HepG2 (cell line): ENCODE data around the gene SKIDA1. TPM values are rescaled to one million over a fixed set of nuclear protein-coding genes. Genes with fewer than 3 reads are reported as not detected.
A peak's percentile ranks its signal among the peaks of the same experiment; 100 is the strongest.

Experiments used
- ARNT2 ChIP-seq: sonication (generic); formaldehyde crosslinking; IDR thresholded peaks from 2 replicates; pipeline ENCODE4 v1.8.0; 2022; ENCODE audit warnings: mild to moderate bottlenecking, low read depth, missing genetic modification reagents, moderate library complexity
- CCDC6 ChIP-seq: sonication (generic); formaldehyde crosslinking; IDR thresholded peaks from 2 replicates; pipeline ENCODE4 v1.8.1; 2022; ENCODE audit warnings: mild to moderate bottlenecking, missing genetic modification reagents, moderate library complexity
- FOSL1 ChIP-seq: sonication (generic); formaldehyde crosslinking; IDR thresholded peaks from 2 replicates; pipeline ENCODE4 v1.9.0; 2021; ENCODE audit warnings: missing genetic modification reagents, borderline replicate concordance
- IKZF4 ChIP-seq: sonication (generic); formaldehyde crosslinking; IDR thresholded peaks from 2 replicates; pipeline ENCODE4 v1.5.1; 2020; ENCODE audit warnings: borderline replicate concordance, mild to moderate bottlenecking, low read depth, missing genetic modification reagents; ENCODE audit errors: not compliant biosample characterization
- MTA3 ChIP-seq: sonication (generic); formaldehyde crosslinking; IDR thresholded peaks from 2 replicates; pipeline ENCODE4 v1.4.0; 2020; ENCODE audit warnings: missing genetic modification reagents
- MYNN ChIP-seq: sonication (generic); formaldehyde crosslinking; IDR thresholded peaks from 2 replicates; pipeline ENCODE4 v1.4.0; 2020; ENCODE audit warnings: mild to moderate bottlenecking, low read depth, missing genetic modification reagents
- MZF1 ChIP-seq: sonication (generic); formaldehyde crosslinking; IDR thresholded peaks from 2 replicates; pipeline ENCODE4 v1.8.1; 2023; ENCODE audit warnings: mild to moderate bottlenecking, missing genetic modification reagents, borderline replicate concordance
- PRPF4 ChIP-seq: fragments of 200-400 bp; formaldehyde crosslinking; IDR thresholded peaks from 2 replicates; pipeline ENCODE4 v1.6.1; 2016; ENCODE audit warnings: low read length, low read depth; ENCODE audit not compliant: poor library complexity, severe bottlenecking
- RFX3 ChIP-seq: IDR thresholded peaks from 2 replicates; pipeline ENCODE4 v1.6.1; 2016; ENCODE audit warnings: missing biosample characterization, missing genetic modification reagents
- RFXANK ChIP-seq: IDR thresholded peaks from 2 replicates; pipeline ENCODE4 v1.6.1; 2016
- SCMH1 ChIP-seq: sonication (generic); formaldehyde crosslinking; IDR thresholded peaks from 2 replicates; pipeline ENCODE4 v1.9.0; 2021; ENCODE audit warnings: missing genetic modification reagents, mild to moderate bottlenecking, borderline replicate concordance
- SPEN ChIP-seq: sonication (generic); formaldehyde crosslinking; IDR thresholded peaks from 2 replicates; pipeline ENCODE4 v1.5.1; 2020; ENCODE audit warnings: low read depth, mild to moderate bottlenecking, missing genetic modification reagents
- TBX2 ChIP-seq: sonication (generic); formaldehyde crosslinking; IDR thresholded peaks from 2 replicates; pipeline ENCODE4 v1.5.0; 2020; ENCODE audit warnings: missing genetic modification reagents, mild to moderate bottlenecking, borderline replicate concordance
- THAP11 ChIP-seq: IDR thresholded peaks from 2 replicates; pipeline ENCODE4 v1.6.1; 2016; ENCODE audit warnings: missing biosample characterization, missing genetic modification reagents
- ZFP36L2 ChIP-seq: sonication (generic); formaldehyde crosslinking; IDR thresholded peaks from 2 replicates; pipeline ENCODE4 v1.4.0; 2020; ENCODE audit warnings: missing genetic modification reagents
- ZMYM3 ChIP-seq: sonication (generic); formaldehyde crosslinking; IDR thresholded peaks from 2 replicates; pipeline ENCODE4 v1.5.1; 2020; ENCODE audit warnings: mild to moderate bottlenecking, missing genetic modification reagents
- ZNF501 ChIP-seq: sonication (generic); formaldehyde crosslinking; IDR thresholded peaks from 2 replicates; pipeline ENCODE4 v1.5.1; 2020; ENCODE audit warnings: mild to moderate bottlenecking, moderate library complexity, missing genetic modification reagents
- ZNF562 ChIP-seq: sonication (generic); formaldehyde crosslinking; IDR thresholded peaks from 2 replicates; pipeline ENCODE4 v1.8.0; 2022; ENCODE audit warnings: missing genetic modification reagents, borderline replicate concordance
- polyA plus RNA-seq, 8 experiments: library from polyadenylated mRNA; depleted of rRNA in 3 of 8; stranded (reverse) in 7 of 8; unstranded in 1 of 8; fragments of >200 nt; fragmentation: Illumina TruSeq in 4 of 8; extraction: Trizol in 4 of 8; gene quantifications; 2 replicates each; pipeline versions ENCODE4 v1.2.1 to v1.2.3, GENCODE V29; 2011 to 2016; ENCODE audit warnings: low read depth in 4 of 8, missing spikeins in 1 of 8, mixed read lengths in 1 of 8; ENCODE audit not compliant: insufficient read depth in 1 of 8
- total RNA-seq, 5 experiments: library from RNA; depleted of rRNA; stranded (reverse); fragments of >200 nt; fragmentation: Illumina TruSeq; extraction: Trizol; gene quantifications; 2 replicates each; pipeline ENCODE4 v1.2.3, GENCODE V29; 2016; ENCODE audit warnings: low read depth in 1 of 5
- TF ChIP-seq, protein P1 (sequence below): sonication (generic); formaldehyde crosslinking; conservative IDR thresholded peaks from 2 replicates; pipeline ENCODE4 v1.8.1; 2023; ENCODE audit warnings: missing genetic modification reagents
- TF ChIP-seq, protein P2 (sequence below): sonication (generic); formaldehyde crosslinking; IDR thresholded peaks from 2 replicates; pipeline ENCODE4 v1.4.0; 2020; ENCODE audit warnings: missing genetic modification reagents
- TF ChIP-seq, protein P3 (sequence below): fragments of 450-650 bp; IDR thresholded peaks from 2 replicates; pipeline ENCODE4 v1.6.1; 2017
- TF ChIP-seq, protein P4 (sequence below): sonication (generic); formaldehyde crosslinking; IDR thresholded peaks from 2 replicates; pipeline ENCODE4 v1.4.0; 2020; ENCODE audit warnings: mild to moderate bottlenecking, missing genetic modification reagents

The SKIDA1 gene
- total and polyA plus RNA-seq, 2 of the 13 experiments (the other 11 are each of a cell fraction or from before 2014, with no cell fraction given): 0.73 to 1.5 TPM

DNA sequence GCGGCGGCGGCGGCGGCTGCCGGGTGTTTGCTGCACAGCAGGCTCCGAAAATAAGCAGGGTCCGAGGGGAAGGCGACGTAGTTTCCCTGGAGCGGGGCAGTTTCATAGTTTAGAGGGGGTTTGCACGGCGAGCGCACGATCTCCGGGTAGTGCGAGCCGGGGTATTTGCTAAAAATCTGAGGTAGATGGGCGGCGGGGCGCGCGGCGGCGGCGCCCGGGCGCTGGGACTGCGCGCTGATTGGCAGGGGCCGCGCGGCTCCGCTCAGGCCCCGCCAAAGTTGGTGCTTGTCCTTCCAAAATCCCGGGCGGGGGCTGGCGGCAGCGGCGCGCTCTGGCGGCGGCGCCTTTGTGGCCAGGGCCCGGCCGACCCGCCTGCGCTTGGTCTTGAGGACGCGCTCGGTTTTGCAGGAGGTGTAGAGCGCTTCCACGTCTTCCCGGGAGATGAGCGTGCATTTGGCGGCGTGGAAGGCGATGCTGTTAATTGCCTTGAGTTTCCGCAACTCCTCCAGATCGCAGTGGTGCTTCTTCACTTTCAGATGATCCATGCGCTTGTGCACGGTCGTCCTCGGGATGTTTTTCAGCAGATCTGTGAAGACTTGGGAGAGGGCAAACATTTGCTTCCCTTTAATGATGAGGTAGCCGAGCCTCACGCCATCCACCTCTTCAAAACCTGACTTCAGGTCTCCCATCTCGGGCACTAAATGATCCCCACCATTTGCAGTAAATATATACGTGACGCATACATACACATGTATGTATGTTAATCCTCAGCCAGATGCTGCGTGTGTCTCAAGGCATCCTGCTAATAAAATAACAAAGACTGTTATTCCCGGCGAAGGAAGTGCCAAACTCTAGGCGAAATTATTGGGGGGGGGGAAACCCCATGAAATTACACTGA is 8.1 kb downstream of the SKIDA1 start (continued):
- TF ChIP-seq CCDC6 (CRISPR knock-in tag) (no peak), SPEN (CRISPR knock-in tag) (peak; percentile 50; the same call in 1 of the 2 replicates), MZF1 (CRISPR knock-in tag) (no peak), RFX3 (CRISPR knock-in tag) (no peak), MTA3 (CRISPR knock-in tag) (no peak), ZFP36L2 (no peak), ZMYM3 (CRISPR knock-in tag) (0 out of 2 replicates have a peak, but pooled peaks have one; percentile 16), THAP11 (CRISPR knock-in tag) (no peak), PRPF4 (no peak), ZNF562 (CRISPR knock-in tag) (no peak), ZNF501 (CRISPR knock-in tag) (peak; percentile 77), ARNT2 (CRISPR knock-in tag) (no peak), SCMH1 (no peak), TBX2 (CRISPR knock-in tag) (peak; percentile 34; the same call in 1 of the 2 replicates), RFXANK (CRISPR knock-in tag) (no peak), FOSL1 (CRISPR knock-in tag) (no peak), MYNN (CRISPR knock-in tag) (no peak), IKZF4 (peak; percentile 84)
- TF ChIP-seq, protein P1, sequence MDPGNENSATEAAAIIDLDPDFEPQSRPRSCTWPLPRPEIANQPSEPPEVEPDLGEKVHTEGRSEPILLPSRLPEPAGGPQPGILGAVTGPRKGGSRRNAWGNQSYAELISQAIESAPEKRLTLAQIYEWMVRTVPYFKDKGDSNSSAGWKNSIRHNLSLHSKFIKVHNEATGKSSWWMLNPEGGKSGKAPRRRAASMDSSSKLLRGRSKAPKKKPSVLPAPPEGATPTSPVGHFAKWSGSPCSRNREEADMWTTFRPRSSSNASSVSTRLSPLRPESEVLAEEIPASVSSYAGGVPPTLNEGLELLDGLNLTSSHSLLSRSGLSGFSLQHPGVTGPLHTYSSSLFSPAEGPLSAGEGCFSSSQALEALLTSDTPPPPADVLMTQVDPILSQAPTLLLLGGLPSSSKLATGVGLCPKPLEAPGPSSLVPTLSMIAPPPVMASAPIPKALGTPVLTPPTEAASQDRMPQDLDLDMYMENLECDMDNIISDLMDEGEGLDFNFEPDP (CRISPR knock-in tag): no peak
- TF ChIP-seq, protein P2, sequence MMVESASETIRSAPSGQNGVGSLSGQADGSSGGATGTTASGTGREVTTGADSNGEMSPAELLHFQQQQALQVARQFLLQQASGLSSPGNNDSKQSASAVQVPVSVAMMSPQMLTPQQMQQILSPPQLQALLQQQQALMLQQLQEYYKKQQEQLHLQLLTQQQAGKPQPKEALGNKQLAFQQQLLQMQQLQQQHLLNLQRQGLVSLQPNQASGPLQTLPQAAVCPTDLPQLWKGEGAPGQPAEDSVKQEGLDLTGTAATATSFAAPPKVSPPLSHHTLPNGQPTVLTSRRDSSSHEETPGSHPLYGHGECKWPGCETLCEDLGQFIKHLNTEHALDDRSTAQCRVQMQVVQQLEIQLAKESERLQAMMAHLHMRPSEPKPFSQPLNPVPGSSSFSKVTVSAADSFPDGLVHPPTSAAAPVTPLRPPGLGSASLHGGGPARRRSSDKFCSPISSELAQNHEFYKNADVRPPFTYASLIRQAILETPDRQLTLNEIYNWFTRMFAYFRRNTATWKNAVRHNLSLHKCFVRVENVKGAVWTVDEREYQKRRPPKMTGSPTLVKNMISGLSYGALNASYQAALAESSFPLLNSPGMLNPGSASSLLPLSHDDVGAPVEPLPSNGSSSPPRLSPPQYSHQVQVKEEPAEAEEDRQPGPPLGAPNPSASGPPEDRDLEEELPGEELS (CRISPR knock-in tag): peak; percentile 31; the same call in 1 of the 2 replicates
- TF ChIP-seq, protein P3, sequence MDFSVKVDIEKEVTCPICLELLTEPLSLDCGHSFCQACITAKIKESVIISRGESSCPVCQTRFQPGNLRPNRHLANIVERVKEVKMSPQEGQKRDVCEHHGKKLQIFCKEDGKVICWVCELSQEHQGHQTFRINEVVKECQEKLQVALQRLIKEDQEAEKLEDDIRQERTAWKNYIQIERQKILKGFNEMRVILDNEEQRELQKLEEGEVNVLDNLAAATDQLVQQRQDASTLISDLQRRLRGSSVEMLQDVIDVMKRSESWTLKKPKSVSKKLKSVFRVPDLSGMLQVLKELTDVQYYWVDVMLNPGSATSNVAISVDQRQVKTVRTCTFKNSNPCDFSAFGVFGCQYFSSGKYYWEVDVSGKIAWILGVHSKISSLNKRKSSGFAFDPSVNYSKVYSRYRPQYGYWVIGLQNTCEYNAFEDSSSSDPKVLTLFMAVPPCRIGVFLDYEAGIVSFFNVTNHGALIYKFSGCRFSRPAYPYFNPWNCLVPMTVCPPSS: no peak
- TF ChIP-seq, protein P4, sequence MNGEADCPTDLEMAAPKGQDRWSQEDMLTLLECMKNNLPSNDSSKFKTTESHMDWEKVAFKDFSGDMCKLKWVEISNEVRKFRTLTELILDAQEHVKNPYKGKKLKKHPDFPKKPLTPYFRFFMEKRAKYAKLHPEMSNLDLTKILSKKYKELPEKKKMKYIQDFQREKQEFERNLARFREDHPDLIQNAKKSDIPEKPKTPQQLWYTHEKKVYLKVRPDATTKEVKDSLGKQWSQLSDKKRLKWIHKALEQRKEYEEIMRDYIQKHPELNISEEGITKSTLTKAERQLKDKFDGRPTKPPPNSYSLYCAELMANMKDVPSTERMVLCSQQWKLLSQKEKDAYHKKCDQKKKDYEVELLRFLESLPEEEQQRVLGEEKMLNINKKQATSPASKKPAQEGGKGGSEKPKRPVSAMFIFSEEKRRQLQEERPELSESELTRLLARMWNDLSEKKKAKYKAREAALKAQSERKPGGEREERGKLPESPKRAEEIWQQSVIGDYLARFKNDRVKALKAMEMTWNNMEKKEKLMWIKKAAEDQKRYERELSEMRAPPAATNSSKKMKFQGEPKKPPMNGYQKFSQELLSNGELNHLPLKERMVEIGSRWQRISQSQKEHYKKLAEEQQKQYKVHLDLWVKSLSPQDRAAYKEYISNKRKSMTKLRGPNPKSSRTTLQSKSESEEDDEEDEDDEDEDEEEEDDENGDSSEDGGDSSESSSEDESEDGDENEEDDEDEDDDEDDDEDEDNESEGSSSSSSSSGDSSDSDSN: peak; percentile 56
